Right renal cortex interstitium (tissue), 3 donors: ENCODE results near the gene GLIS1. TPM values are rescaled to one million over a fixed set of nuclear protein-coding genes. Genes with fewer than 3 reads are reported as not detected.

Source experiments
- DNase-seq, 3 donors: peaks; one replicate each; pipeline ENCODE4 v3.0.0-alpha.2; 2013; ENCODE audit warnings: low read depth in 3 of 3, low spot score in 2 of 3
- polyA plus RNA-seq, 3 donors: library from polyadenylated mRNA; unstranded; fragments of 120-200 nt; gene quantifications; one replicate each; pipeline ENCODE4 v1.2.1, GENCODE V29; 2013; ENCODE audit not compliant: insufficient read length in 3 of 3

The GLIS1 gene
- polyA plus RNA-seq, 3 donors, result 1.5 to 1.9 (median 1.7) TPM

DNA sequence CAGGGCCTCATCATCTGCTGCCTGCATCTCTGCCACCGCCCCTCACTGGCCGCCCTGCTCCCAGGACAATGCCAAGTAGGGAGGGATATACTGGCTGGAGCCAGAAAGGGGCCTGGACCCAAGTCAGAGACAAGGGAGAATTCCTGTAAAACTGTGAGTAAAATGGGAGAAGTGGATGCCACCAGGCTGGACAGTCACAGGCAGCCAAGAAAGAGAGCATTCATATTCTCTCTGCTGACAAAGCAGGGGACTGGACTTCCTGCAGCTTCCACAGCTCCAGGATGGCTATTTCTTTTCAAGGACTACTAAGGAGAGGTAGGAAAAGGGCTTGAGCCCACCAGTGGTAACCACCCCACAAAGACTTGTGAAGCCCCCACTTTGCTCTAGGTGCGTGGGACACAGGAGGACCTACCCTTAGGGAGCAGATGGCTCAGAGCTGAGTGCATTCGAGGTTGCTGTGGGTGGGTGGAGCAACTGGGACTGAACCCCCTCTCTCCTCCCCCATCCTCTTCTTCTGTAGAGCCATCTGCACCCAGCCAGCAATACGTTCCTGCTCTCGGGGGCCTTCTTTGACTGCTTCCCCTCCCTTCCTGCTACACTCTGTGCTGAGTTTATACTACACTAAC lies 57.5 kb downstream of the GLIS1 start:
- no peak for DNase-seq

- no peak for DNase-seq
Observed at GRCh38 chr1:53680868-53681267, 58.1 kb downstream of the GLIS1 start.

- DNase-seq, result no peak
Observed at GRCh38 chr1:53678938-53679825, 59.8 kb downstream of the GLIS1 start.

GRCh38 chr1:53678507-53678906 lies 60.5 kb downstream of the GLIS1 start:
- no peak for DNase-seq

GRCh38 chr1:53678046-53678445 lies 60.9 kb downstream of the GLIS1 start:
- no peak for DNase-seq

DNA sequence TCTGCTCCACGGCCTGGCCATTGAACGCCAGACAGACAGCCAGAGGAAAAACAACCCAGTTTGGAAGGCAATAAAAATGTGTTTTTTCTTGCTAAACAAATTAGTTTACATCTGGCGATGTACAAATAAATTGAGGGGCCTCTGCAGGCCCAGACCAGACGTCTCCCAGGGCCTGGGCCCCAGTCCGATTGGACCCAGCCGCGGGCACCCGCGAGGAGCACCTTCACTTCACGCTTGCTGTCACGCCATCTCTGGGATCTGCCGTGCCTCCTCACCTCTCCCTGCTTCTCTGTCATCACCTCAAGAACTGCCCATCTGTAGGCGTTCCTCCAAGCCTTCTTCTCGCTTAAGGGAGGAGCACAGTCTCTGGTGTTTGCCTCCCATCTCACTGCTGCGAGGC lies 61.5 kb downstream of the GLIS1 start:
- no peak for DNase-seq

DNA sequence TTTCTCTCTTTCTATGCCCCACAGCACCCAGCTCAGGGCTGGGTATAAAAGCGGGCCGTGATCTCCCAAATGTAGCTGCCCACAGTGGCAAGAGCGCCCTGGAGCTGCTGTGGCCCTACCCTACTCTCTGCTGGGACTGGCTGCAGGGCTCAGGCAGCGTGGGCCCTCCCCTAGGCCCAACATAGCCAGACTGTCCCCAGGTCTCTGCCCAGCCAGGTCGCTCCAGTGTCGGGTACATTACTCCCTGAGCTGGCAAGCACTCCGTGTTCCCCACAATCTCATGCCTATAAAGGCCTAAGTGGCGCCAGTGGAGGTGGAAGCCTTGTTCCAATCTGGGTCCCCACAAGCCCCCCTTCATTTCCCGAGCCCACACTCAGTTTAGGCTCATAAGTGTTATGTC lies 66.2 kb downstream of the GLIS1 start:
- no peak for DNase-seq

- DNase-seq, result no peak
Observed at GRCh38 chr1:53672243-53672642, 66.7 kb downstream of the GLIS1 start.

DNA sequence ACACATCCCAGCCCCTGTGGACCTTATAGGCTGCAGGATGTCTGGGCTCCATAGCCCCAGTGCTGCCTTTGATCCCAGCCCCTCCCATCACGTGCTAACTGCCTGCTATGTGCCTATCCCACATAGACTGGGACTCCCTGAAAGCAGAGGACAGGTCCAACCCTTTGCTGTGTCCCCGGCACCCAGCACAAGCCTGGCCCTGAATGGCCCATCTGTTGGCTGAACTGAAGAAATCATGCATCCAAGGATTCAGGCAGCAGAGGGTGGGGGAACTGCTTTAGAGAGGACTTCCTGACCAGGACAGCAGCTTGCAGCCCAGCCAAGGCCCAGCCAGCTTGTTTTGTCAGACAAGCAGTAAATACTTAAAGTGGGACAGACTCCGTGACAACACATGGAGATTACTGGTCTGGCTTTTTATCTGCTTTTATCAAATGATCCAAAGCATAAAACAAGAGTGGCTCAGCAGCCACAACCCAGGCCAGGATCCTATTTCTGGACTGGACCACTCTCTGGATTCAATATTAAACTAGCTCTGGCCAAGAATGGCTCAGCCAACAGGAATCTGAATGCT lies 69.3 kb downstream of the GLIS1 start:
- no peak for DNase-seq

DNA sequence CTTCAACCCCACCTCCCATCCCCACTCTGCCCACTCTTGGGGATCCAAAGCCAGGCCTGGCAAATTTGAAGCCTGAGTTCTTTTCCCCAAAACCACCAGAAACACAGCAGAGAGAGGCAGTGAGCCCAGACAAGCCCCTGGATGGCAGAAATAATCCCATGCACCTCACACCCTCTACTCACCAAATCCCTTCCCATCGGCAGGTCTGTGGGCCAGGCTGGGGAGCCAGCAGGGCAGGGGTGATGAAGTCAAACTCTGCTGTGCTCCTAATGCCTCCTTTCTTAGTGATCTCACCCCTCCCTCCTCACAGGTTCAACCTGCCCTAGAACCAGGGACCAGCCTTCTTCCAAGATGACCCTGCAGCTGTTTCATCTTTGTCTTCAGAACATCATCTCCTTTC lies 72.4 kb downstream of the GLIS1 start:
- no peak for DNase-seq

GRCh38 chr1:53665996-53666395 lies 73.0 kb downstream of the GLIS1 start:
- DNase-seq, result no peak

- DNase-seq, result no peak
Observed at GRCh38 chr1:53663529-53664300, 75.2 kb downstream of the GLIS1 start.

- no peak for DNase-seq
Observed at GRCh38 chr1:53662951-53663350, 76.0 kb downstream of the GLIS1 start.

GRCh38 chr1:53662169-53662568 lies 76.8 kb downstream of the GLIS1 start:
- DNase-seq, result no peak

- DNase-seq, result no peak
Observed at GRCh38 chr1:53661496-53661895, 77.5 kb downstream of the GLIS1 start.

GRCh38 chr1:53660666-53661065 lies 78.3 kb downstream of the GLIS1 start:
- no peak for DNase-seq

DNA sequence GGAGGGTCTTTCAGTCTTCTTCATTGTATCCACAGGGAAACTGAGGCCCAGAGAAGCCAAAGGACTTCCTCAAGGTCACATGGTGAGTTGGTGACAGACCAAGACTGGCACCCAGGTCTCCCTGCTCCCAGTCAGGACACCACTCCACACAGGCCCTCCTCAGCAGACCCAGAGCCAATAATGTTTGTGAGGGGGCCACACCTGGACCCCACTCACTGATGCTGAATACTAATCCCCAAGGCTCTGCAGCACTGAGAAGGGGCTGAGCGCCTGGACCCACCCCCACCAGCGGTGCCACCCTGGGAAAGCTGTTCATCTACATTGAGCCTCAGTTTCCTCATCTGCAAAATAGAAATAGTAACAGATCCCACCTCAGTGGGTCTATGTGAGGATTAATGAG lies 79.5 kb downstream of the GLIS1 start:
- no peak for DNase-seq

DNA sequence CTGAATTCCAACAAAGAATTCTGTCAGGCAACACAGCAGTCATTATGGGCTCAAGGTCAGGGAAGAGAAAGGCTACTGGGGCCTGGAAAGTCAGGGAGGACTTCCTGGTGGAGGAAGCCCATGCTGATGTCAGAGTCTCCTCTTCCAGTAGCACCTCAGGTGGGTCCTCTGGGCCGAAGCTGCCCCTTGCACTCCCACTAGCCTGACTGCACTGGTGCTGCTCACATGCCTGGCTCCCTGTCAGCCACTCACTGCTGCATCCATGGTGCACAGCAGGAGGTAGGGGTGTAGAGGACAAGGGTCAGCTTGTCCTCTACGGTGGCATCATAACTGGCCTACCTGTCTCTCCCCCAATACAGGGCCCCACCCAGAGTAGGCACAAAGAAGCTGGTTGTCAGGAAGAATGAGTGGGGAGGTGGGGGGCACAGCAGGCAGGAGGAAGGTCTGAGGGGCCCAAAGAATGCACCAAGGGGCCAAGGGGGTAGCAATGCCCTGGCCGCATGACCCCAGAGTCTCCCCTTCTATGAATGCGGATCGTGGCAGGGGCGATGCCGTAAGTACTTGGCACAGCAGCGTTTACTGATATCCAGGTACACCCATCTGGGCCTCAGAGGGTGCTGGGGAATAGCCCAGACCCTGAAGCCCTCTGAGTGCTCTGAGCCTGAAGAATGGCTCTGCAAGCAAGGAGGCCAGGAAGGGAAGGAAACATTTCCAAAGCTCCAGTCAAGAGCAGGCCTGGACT lies 80.3 kb downstream of the GLIS1 start:
- no peak for DNase-seq

DNA sequence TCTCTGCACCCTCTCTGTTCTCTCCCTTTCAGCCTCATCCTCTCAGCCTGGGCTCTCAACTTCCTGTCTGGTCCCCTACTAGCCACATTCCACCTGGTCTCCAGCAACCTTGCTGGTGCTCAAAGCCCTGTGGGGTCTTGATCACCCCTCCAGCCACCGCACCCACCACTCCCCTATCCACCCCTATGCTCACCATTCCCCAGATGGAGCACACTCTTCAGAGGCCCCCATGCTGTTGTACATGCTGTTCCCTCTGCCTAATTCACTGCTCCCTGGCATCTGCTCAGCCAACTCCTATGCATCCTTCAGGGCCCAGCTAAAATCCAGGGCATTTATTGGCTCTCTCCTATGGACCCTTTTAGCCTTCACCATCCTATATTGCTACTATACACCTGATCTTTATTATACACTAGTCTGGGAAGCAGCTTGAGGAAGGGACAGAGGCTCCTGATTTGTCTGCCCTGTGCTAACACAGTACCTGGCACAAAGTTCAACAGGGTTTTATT lies 81.0 kb downstream of the GLIS1 start:
- no peak for DNase-seq

DNA sequence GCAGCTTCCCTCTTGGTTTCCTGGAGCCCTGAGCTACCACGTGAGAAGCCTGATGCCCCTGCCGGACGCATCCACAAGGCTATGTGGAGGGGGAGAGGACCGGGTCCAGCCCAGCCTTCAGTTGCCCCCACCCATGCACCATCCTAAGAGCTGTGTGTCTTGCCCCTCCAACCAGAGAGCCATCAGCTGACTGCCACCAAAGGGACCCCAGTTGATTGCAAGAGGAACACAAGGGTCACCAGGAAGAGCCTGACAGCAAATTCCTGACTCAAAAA lies 81.5 kb downstream of the GLIS1 start:
- no peak for DNase-seq
